ENCODE data around the gene GGCT. TPM values are rescaled to one million over a fixed set of nuclear protein-coding genes. Genes with fewer than 3 reads are reported as not detected.
"Not testable (repeated sequence)": the region's sequence is repeated elsewhere in the genome, so short reads cannot be mapped to it uniquely, and the experiment has no call there.

Gene GGCT
- total RNA-seq, 4 donors from 2014 or later, result 24.1 to 47.0 (median 30.1) TPM

- 8 to 10% methylated on average over 6 of the region's 6 CpGs for WGBS, 2 donors
- intact Hi-C loops (cut with DNase I), result no loop called here
- no peak overlapping the region for H3K4me3 ChIP-seq (replicated peaks in 1 of 3)
- TF ChIP-seq POLR2A (IDR thresholded peaks at IDR 0.05), result peak in 1 of 2 donors; percentile 23
- peak; percentile 63 to 96 (median 88) for TF ChIP-seq CTCF (IDR thresholded peaks at IDR 0.05)
- no peaks in the 10 kb centered on the region for H3K36me3 ChIP-seq
- H3K9me3 ChIP-seq, result no peaks in the 10 kb centered on the region
- H3K4me1 ChIP-seq, result peaks cover 20 to 28% of the 10 kb centered on the region in 2 donors
- H3K27ac ChIP-seq, result peak overlapping the region; percentile 5 to 84 (median 48)
- peak; percentile 82 to 83 for DNase-seq
- H3K27me3 ChIP-seq, result no peaks in the 10 kb centered on the region
Measured at GRCh38 chr7:30548845-30549244, 44.2 kb upstream of the GGCT start.

GRCh38 chr7:30546596-30546995 is 42.0 kb upstream of the GGCT start:
- no peak for TF ChIP-seq CTCF (IDR thresholded peaks at IDR 0.05)
- TF ChIP-seq POLR2A (IDR thresholded peaks at IDR 0.05), result no peak
- DNase-seq, result no peak
- intact Hi-C loops (cut with DNase I), result no loop called here
- H3K9me3 ChIP-seq, result no peaks in the 10 kb centered on the region
- H3K4me3 ChIP-seq (replicated peaks in 1 of 3), result no peak overlapping the region
- no peaks in the 10 kb centered on the region for H3K27me3 ChIP-seq
- H3K27ac ChIP-seq, result no peak overlapping the region
- 96 to 97% methylated on average over 4 of the region's 4 CpGs for WGBS, 2 donors
- H3K4me1 ChIP-seq, result peaks cover 20 to 28% of the 10 kb centered on the region in 2 donors
- no peaks in the 10 kb centered on the region for H3K36me3 ChIP-seq

GRCh38 chr7:30545791-30546555 is 41.3 kb upstream of the GGCT start:
- DNase-seq, result no peak
- WGBS, 2 donors, result 87 to 89% methylated on average over 5 of the region's 5 CpGs
- Histone ChIP-seq H3K36me3 (no peaks in the 10 kb centered on the region), H3K4me3 (replicated peaks in 1 of 3) (no peak overlapping the region), H3K27me3 (no peaks in the 10 kb centered on the region), H3K27ac (no peak overlapping the region), H3K9me3 (no peaks in the 10 kb centered on the region), H3K4me1 (peaks cover 16 to 22% of the 10 kb centered on the region in 2 donors)
- TF ChIP-seq CTCF (IDR thresholded peaks at IDR 0.05), result no peak
- no peak for TF ChIP-seq POLR2A (IDR thresholded peaks at IDR 0.05)
- intact Hi-C loops (cut with DNase I), result no loop called here

GRCh38 chr7:30543813-30544525 is 39.3 kb upstream of the GGCT start:
- intact Hi-C loops (cut with DNase I), result no loop called here
- H3K36me3 ChIP-seq, result no peaks in the 10 kb centered on the region
- no peak overlapping the region for H3K27ac ChIP-seq
- no peak overlapping the region for H3K4me3 ChIP-seq (replicated peaks in 1 of 3)
- TF ChIP-seq CTCF (IDR thresholded peaks at IDR 0.05), result no peak
- TF ChIP-seq POLR2A (IDR thresholded peaks at IDR 0.05), result no peak
- no peaks in the 10 kb centered on the region for H3K9me3 ChIP-seq
- DNase-seq, result no peak
- peaks cover 1 to 2% of the 10 kb centered on the region in 2 donors for H3K4me1 ChIP-seq
- H3K27me3 ChIP-seq, result no peaks in the 10 kb centered on the region
- WGBS, 2 donors, result 80 to 84% methylated on average over 6 of the region's 6 CpGs

GRCh38 chr7:30543115-30543514 is 38.5 kb upstream of the GGCT start:
- H3K4me1 ChIP-seq; H3K27ac ChIP-seq; intact Hi-C loops (cut with DNase I); H3K27me3 ChIP-seq; DNase-seq; H3K9me3 ChIP-seq; H3K4me3 ChIP-seq (replicated peaks in 1 of 3); H3K36me3 ChIP-seq: not testable (repeated sequence)
- WGBS, 2 donors, result 97 to 98% methylated on average over 4 of the region's 4 CpGs
